K562 treated with DMSO at 1 percent for 4 hours (cell line): ENCODE results near the gene HSPD1. TPM values are rescaled to one million over a fixed set of nuclear protein-coding genes. Genes with fewer than 3 reads are reported as not detected.

Experiments
- total RNA-seq: library from RNA; unstranded; fragments of 300-600 nt; gene quantifications from 2 replicates; pipeline ENCODE4 v1.2.3, GENCODE V29; 2022; ENCODE audit not compliant: insufficient read depth

HSPD1 gene
- 227 and 231 TPM in 2 replicates for total RNA-seq

DNA sequence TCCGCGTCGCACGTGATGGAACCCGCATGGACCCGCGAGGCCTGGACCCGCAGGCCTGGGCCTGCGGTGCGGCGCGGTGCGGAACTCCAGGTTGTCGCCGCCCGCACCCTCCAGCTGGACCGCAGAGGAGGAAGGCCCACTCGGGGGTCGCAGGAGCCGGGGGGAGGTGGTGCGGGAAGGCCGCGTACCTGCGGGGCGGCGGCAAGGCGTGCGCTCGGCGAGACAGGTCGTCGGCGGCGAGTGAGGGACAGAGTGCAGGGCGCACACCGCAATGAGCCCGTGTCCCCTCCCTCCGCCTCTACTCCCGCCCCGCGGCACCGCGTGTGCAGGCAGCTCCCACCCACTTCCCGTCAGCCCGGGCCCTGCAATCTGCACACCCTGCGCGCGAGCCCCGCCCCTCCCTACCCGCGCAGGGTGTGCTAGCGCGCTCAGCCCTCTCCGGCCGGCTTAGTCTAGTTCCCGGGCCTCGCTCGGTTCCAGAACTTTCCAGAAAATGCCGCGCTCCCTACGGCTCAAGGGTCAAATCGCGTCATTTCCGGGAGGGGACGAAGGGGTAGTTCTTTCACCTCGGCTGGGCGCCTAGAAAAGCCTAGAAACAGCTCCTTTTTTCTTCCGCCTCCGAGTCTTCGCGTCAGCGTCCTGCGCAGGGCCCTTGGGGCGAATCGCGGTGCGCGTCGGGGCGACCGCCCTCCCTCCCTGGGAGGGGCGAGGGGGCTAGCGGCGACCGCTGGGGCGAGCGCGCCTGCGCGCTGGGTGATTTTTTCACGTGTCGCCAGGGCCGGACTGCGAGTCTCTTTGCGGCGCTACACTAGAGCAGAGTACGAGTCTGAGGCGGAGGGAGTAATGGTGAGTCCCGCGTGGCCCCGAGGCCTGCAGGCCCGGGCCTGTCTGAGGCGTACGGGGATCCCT lies at the start of gene HSPD1, which contains the start of gene HSPE1:
HSPD1 (minus strand) TSS at position 247 of the 909 bp plus-strand sequence. CDS start 992 bp downstream, outside the sequence.
HSPE1 (plus strand) TSS at position 786 of the 909 bp plus-strand sequence; CDS start at position 844, 58 bp downstream.

DNA sequence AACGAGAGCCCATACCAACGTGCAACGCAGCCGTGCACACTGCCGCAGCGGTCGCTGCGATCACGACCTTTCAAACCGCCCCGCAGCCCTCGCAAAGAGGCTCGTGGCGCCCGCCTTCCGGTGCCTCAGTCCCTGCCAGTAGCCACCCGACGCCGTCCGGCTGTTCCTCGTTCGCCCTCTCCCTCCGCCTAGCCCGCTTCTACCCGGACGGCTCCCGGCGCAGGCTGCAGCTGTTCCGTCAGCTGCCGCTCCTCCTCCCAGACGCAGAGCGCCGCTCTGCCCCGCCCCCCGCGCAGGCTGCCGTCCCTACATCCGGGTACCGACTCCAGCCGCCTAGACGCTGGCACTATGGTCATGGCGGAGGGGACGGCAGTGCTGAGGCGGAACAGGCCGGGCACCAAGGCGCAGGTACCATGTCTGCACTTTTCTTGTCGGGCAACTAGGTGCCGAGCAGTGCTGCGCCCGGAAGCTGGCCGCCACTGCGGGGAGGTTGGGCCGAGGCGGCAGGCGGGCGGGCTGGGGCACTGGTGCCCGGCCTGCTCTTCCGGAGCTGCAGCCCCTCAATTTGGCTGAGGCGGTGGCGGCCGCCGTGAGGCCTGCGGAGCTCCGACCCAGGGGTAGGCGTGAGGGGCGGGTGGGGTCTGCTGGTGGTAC lies 16.2 kb upstream of the HSPD1 start, which contains the start of gene MOB4:
MOB4 (plus strand) TSS at position 328 of the 654 bp plus-strand sequence; CDS start at position 349, 21 bp downstream.

DNA sequence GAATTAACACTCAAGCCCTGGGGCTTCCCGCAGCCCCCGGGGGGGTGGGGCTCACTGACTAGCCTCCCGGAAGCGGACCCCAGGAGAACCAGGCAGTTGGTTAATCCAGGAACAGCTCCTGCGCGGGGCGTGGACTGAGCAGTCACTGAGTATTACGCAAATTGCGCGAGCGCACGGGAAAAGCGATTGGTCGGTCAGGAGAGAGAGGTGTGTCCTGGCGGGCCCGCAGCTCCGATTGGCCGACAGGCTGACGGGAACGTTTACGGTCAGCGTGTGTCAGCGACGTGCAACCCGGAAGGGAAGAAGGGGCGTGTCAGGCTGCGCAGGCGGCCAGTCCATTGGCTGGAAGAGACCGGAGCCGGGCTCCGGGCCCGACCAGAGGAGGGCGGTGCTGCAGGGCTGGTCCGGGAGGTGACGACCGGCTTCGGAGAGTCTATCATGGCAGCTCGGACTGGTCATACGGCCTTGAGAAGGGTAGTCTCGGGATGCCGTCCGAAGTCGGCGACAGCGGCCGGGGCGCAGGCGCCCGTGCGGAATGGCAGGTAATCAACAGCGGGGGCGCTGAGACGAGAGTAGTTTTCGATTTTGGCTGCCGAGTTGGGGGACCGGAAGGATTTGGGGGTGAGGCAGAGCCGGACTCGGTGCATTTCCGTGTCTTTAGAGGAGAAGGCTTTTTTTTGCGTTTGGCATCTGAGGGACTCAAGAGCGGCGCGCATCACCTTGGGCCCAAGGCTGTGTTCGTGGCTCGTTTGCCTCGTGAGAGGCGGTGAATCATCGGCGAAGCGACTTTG lies 46.3 kb downstream of the HSPD1 start, which contains the start of gene COQ10B:
COQ10B (plus strand) TSS at position 430 of the 791 bp plus-strand sequence; CDS start at position 439, 9 bp downstream.

Other genes with a start within 250 kb of the HSPD1 start
- not detected in 2 replicates for gene ANKRD44, start 189.1 kb downstream of the HSPD1 start, total RNA-seq
- 50.9 and 61.9 TPM in 2 replicates for gene SF3B1, start 64.8 kb downstream of the HSPD1 start, total RNA-seq
- gene COQ10B, start 46.3 kb downstream of the HSPD1 start, total RNA-seq = 7.8 and 10.0 TPM in 2 replicates
- gene HSPE1, start 539 bp upstream of the HSPD1 start, total RNA-seq = 116 and 135 TPM in 2 replicates
- gene MOB4, start 16.2 kb upstream of the HSPD1 start, total RNA-seq = 14.7 and 15.5 TPM in 2 replicates
- gene RFTN2, start 175.7 kb upstream of the HSPD1 start, total RNA-seq = not detected in 2 replicates
- 5.1 and 5.5 TPM in 2 replicates for gene MARS2, start 205.5 kb upstream of the HSPD1 start, total RNA-seq